HCT116 (cell line): ENCODE results near the gene CDH4.

ENCODE experiments used
- CTCF ChIP-seq, 3 experiments: fragments of 200-600 bp in 1 of 3; sonication (generic) in 1 of 3; IDR thresholded peaks in 2 of 3; conservative IDR thresholded peaks in 1 of 3; 2 replicates each; pipeline ENCODE4 v1.5.1; 2012 to 2017; ENCODE audit warnings: low read depth in 2 of 3, low read length in 2 of 3, antibody characterized with exemption in 1 of 3, borderline replicate concordance in 1 of 3, control low read depth in 1 of 3, mild to moderate bottlenecking in 1 of 3, mixed read lengths in 1 of 3, mixed run types in 1 of 3, moderate library complexity in 1 of 3; ENCODE audit not compliant: insufficient read depth in 1 of 3
- RAD21 ChIP-seq: IDR thresholded peaks from 2 replicates; pipeline ENCODE4 v1.6.1; 2012; ENCODE audit warnings: low read depth, mild to moderate bottlenecking
- REST ChIP-seq: IDR thresholded peaks from 2 replicates; pipeline ENCODE4 v1.6.1; 2012; ENCODE audit warnings: low read depth

- no peak for TF ChIP-seq REST
- TF ChIP-seq CTCF (IDR thresholded peaks at IDR 0.05 in 2 of 3, conservative IDR thresholded peaks at IDR 0.05 in 1 of 3; ENCODE audit: borderline replicate concordance in 1 of 3, insufficient read depth in 1 of 3, low read depth in 2 of 3, low read length in 2 of 3): no peak
- TF ChIP-seq RAD21: no peak
These were observed 649.5 kb downstream of the CDH4 start for GRCh38 chr20:61901392-61902220.
